Natural killer cell (primary cell): ENCODE data around the gene ARHGAP12. TPM values are rescaled to one million over a fixed set of nuclear protein-coding genes. Genes with fewer than 3 reads are reported as not detected.

Experiments used
- ATAC-seq, 3 donors: fragments of 150-1000 bp in 2 of 3; fragments of 200-7000 bp in 1 of 3; cut with Tn5 transposase; 1 replicate in 1 of 3; 2 replicates in 2 of 3; pipeline ENCODE4 v1.10.0; 2021; ENCODE audit warnings: mild to moderate bottlenecking in 2 of 3, moderate library complexity in 2 of 3
- DNase-seq, 2 donors: peaks; one replicate each; pipeline versions ENCODE4 v3.0.0 to v3.0.0-alpha.2; 2013 to 2021; ENCODE audit warnings: mixed read lengths in 1 of 2
- H3K27ac ChIP-seq: one replicate; pipeline ENCODE4 v1.5.1; 2013; ENCODE audit warnings: mild to moderate bottlenecking, low read length
- H3K27me3 ChIP-seq: one replicate; pipeline ENCODE4 v1.6.1; 2013; ENCODE audit warnings: low read length; ENCODE audit not compliant: control insufficient read depth, insufficient read depth
- H3K36me3 ChIP-seq: one replicate; pipeline ENCODE4 v1.6.1; 2013; ENCODE audit warnings: low read length; ENCODE audit not compliant: control insufficient read depth, insufficient read depth
- H3K4me1 ChIP-seq: one replicate; pipeline ENCODE4 v1.6.1; 2013; ENCODE audit warnings: low read length; ENCODE audit not compliant: control insufficient read depth, insufficient read depth
- H3K4me3 ChIP-seq: one replicate; pipeline ENCODE4 v1.5.1; 2013; ENCODE audit warnings: low read length
- H3K9me3 ChIP-seq: one replicate; pipeline ENCODE4 v1.6.1; 2013; ENCODE audit warnings: low read length; ENCODE audit not compliant: control insufficient read depth, insufficient read depth
- H3K27ac Mint-ChIP-seq, 2 donors: one replicate each; pipeline ENCODE4 v1.8.0; 2022; ENCODE audit warnings: mild to moderate bottlenecking in 2 of 2, mixed read lengths in 2 of 2, moderate library complexity in 1 of 2
- H3K27me3 Mint-ChIP-seq, 2 donors: one replicate each; pipeline ENCODE4 v1.8.0; 2022; ENCODE audit warnings: low read depth in 2 of 2, mixed read lengths in 2 of 2
- H3K36me3 Mint-ChIP-seq: one replicate; pipeline ENCODE4 v1.8.0; 2022; ENCODE audit warnings: mixed read lengths
- H3K4me1 Mint-ChIP-seq, 2 donors: one replicate each; pipeline ENCODE4 v1.8.0; 2022; ENCODE audit warnings: mixed read lengths in 2 of 2
- H3K4me3 Mint-ChIP-seq: one replicate; pipeline ENCODE4 v1.8.0; 2022; ENCODE audit warnings: mild to moderate bottlenecking, moderate library complexity, mixed read lengths
- H3K9me3 Mint-ChIP-seq, 2 donors: one replicate each; pipeline ENCODE4 v1.8.0; 2022; ENCODE audit warnings: mixed read lengths in 2 of 2
- WGBS: methylation state at CpG from one replicate; pipeline ENCODE4 v1.1.7; 2013; ENCODE audit warnings: missing lambda C conversion rate; ENCODE audit not compliant: insufficient coverage; 5-methylcytosine and 5-hydroxymethylcytosine counted together
- intact Hi-C: fragments of 100-400 bp; cut with micrococcal nuclease; formaldehyde crosslinking; loops from one replicate; pipeline ENCODE4 v1.14.2; 2022
- total RNA-seq, 4 donors: library from RNA; stranded (reverse); fragments of 120-200 nt in 1 of 4; gene quantifications; one replicate each; pipeline versions ENCODE4 v1.2.3 to v1.2.4, GENCODE V29; 2013 to 2022
- TF ChIP-seq, protein P1 (sequence below): fragments of 200-600 bp; IDR thresholded peaks from one replicate; pipeline ENCODE4 v1.8.0; 2022; ENCODE audit warnings: antibody characterized with exemption

ARHGAP12 gene
- total RNA-seq, 3 donors from 2014 or later (not counting 1 experiment from before 2014, with no cell fraction given) = 35.1 to 40.2 (median 40.2) TPM

DNA sequence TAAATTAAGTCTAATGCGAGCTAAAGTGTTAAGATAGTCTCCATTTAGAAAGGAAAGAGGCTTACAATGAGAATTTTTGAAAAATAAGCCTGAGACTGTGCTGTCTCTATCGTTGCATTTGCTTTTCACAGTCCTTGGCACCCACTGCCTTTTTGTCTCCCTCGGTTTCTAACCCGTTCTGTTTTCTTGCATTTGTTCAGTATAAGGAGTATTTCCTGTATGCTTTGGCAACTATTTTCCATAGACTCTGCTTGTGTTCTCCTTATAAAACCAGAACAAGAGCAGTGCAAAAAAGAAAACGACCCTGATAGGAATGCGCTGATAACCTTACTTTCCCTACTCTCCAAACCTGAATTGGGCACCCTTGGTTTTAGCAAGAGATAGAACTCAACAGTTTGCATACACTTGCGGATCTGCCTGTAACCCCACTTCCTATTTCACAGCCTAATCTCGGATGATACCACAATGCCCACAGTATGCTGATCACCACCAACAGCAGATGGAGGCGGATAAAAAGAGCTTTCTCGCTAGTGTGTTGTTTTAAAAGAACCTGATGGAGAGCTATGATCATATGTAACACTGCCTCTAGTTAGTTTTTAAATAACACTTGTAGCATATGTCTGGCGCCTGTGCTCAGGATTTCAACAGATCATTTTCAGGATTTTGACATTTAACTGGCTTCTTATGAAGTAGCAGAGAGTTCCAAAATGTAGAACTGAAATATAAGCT lies 1.6 kb upstream of the ARHGAP12 start:
- WGBS = 0% methylated on average over 9 of the region's 11 CpGs
- intact Hi-C loops = no loop called here
- no peak overlapping the region for H3K27ac ChIP-seq
- H3K27ac Mint-ChIP-seq = peak overlapping the region; percentile 83 to 89
- no peaks in the 10 kb centered on the region for H3K9me3 Mint-ChIP-seq
- peaks cover 49% of the 10 kb centered on the region in 2 donors for H3K4me1 Mint-ChIP-seq
- DNase-seq = peak; percentile 19 to 79
- peaks cover 19% of the 10 kb centered on the region for H3K4me1 ChIP-seq
- peak overlapping the region; percentile 97 for H3K4me3 Mint-ChIP-seq
- H3K9me3 ChIP-seq = no peaks in the 10 kb centered on the region
- H3K36me3 Mint-ChIP-seq = no peaks in the 10 kb centered on the region
- H3K4me3 ChIP-seq = peak overlapping the region; percentile 96
- TF ChIP-seq, protein P1, sequence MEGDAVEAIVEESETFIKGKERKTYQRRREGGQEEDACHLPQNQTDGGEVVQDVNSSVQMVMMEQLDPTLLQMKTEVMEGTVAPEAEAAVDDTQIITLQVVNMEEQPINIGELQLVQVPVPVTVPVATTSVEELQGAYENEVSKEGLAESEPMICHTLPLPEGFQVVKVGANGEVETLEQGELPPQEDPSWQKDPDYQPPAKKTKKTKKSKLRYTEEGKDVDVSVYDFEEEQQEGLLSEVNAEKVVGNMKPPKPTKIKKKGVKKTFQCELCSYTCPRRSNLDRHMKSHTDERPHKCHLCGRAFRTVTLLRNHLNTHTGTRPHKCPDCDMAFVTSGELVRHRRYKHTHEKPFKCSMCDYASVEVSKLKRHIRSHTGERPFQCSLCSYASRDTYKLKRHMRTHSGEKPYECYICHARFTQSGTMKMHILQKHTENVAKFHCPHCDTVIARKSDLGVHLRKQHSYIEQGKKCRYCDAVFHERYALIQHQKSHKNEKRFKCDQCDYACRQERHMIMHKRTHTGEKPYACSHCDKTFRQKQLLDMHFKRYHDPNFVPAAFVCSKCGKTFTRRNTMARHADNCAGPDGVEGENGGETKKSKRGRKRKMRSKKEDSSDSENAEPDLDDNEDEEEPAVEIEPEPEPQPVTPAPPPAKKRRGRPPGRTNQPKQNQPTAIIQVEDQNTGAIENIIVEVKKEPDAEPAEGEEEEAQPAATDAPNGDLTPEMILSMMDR = no peak
- ATAC-seq = peak; percentile 35 to 68 (median 66)
- no peaks in the 10 kb centered on the region for H3K27me3 ChIP-seq
- peaks cover 0 to 3% of the 10 kb centered on the region in 2 donors for H3K27me3 Mint-ChIP-seq
- H3K36me3 ChIP-seq = no peaks in the 10 kb centered on the region

DNA sequence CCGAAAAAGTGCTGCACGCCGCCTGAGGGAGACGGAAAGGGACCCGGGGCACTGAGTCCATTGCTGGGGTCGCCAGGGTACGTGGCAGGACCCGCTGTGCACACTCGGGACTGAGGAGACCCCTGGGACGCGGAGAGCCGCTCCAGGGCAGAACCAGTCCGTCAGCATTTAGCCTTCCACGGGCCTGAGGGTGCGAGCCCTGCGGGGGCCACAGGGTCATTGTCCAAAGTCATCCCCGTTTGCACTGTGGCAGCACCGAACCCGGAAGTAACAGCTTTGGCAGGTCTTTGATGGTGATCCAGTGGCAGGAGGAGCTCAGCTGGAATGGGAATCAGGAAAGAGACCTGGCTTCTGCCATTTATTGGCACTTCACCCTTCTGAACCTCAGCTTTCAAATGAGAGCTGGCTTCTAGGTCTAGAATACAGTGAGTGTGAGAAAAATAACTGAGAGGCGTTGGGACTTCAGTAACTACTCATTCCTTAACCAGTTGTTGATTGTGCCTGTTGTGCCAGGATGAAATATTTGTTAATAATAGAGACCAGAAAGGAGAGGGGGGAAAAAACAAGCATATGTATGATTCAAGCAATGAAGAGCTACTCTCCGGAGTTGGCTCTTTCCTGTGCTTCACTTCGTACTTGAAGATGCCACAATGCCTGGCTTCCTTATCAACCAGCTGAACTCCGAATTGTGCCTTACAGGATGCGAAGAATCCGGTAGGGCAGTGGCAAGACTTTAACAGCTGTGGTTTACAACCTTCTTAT lies 811 bp upstream of the ARHGAP12 start:
- Mint-ChIP-seq H3K36me3 (no peaks in the 10 kb centered on the region), H3K27me3 (peaks cover 0 to 3% of the 10 kb centered on the region in 2 donors), H3K4me3 (peak overlapping the region; percentile 97), H3K4me1 (peaks cover 56% of the 10 kb centered on the region in 2 donors), H3K27ac (peak overlapping the region; percentile 83 to 89), H3K9me3 (no peaks in the 10 kb centered on the region)
- no peaks in the 10 kb centered on the region for H3K9me3 ChIP-seq
- ATAC-seq (peak in 2 of 3 donors; percentile 1 to 7), DNase-seq (peak; percentile 40 to 63)
- peaks cover 19% of the 10 kb centered on the region for H3K4me1 ChIP-seq
- H3K27me3 ChIP-seq = no peaks in the 10 kb centered on the region
- 0% methylated on average over 24 of the region's 25 CpGs for WGBS
- TF ChIP-seq, protein P1 = no peak
- intact Hi-C loops = loop anchor here (5.0 kb wide), 1 partner anchor 67 kb away; no protein-coding TSS in a partner anchor
- peak overlapping the region; percentile 73 for H3K27ac ChIP-seq
- H3K4me3 ChIP-seq = peak overlapping the region; percentile 96
- no peaks in the 10 kb centered on the region for H3K36me3 ChIP-seq

DNA sequence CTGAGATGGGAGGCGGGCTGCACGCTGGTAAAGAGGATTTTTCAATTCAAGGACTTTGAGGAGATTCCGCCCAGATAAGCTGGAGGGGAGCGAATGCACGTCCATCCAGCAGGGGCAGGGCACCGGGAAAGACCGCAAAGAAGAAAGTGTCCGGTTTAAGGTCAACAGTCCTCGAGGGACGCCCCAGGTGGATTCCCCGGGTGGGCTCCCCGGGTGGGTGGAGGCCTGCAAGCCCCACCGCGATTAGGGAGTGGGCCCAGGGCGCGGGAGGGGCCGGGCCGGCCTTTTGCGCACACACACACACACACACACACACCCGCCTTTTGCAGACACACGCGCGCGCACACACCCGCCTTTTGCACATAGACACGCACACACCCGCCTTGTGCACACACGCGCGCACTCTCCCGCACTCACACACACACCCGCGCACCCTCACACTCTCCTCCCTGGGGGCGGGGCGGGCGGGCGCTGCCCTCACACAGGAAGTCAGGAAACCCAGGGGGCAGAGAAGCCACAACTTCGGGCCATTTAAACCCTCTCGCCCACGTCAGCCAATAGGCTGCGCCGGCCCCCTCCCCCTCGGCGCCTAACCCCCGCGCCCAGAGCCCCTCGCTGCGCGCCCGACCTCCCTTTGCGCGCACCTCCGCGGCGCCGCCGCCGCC lies 615 bp downstream of the ARHGAP12 start:
- DNase-seq = peak; percentile 46 to 77
- H3K9me3 ChIP-seq = no peaks in the 10 kb centered on the region
- Mint-ChIP-seq H3K36me3 (no peaks in the 10 kb centered on the region), H3K27me3 (no peaks in the 10 kb centered on the region), H3K27ac (peak overlapping the region; percentile 83 to 89), H3K9me3 (no peaks in the 10 kb centered on the region), H3K4me1 (peaks cover 70 to 71% of the 10 kb centered on the region in 2 donors), H3K4me3 (peak overlapping the region; percentile 97)
- H3K36me3 ChIP-seq = no peaks in the 10 kb centered on the region
- peak overlapping the region; percentile 96 for H3K4me3 ChIP-seq
- intact Hi-C loops = loop anchor here (5.0 kb wide), 1 partner anchor 66 kb away; no protein-coding TSS in a partner anchor
- WGBS = under 1% methylated on average over 58 of the region's 58 CpGs
- H3K27ac ChIP-seq = peak overlapping the region; percentile 39
- H3K27me3 ChIP-seq = no peaks in the 10 kb centered on the region
- peaks cover 19% of the 10 kb centered on the region for H3K4me1 ChIP-seq
- ATAC-seq = peak; percentile 43 to 65 (median 56)
- TF ChIP-seq, protein P1 = no peak
